ENCODE measurements around the gene ERCC8. TPM values are rescaled to one million over a fixed set of nuclear protein-coding genes. Genes with fewer than 3 reads are reported as not detected.
A peak's percentile ranks its signal among the peaks of the same experiment; 100 is the strongest.

ERCC8 gene
- total RNA-seq, 2 donors from 2014 or later, result 12.3 to 12.5 TPM

GRCh38 chr5:60833520-60833919 is 111.3 kb downstream of the ERCC8 start:
- Histone ChIP-seq H3K27me3 (replicated peaks; ENCODE audit: insufficient read depth) (no peaks in the 10 kb centered on the region), H3K27ac (no peak overlapping the region), H3K9me3 (no peaks in the 10 kb centered on the region), H3K4me3 (no peak overlapping the region), H3K4me1 (replicated peaks) (peaks cover 4% of the 10 kb centered on the region), H3K36me3 (no peaks in the 10 kb centered on the region)
- intact Hi-C loops (cut with DNase I), result no loop called here
- DNase-seq (ENCODE audit: low spot score), result no peak
- TF ChIP-seq CTCF (IDR thresholded peaks at IDR 0.05) (no peak), POLR2AphosphoS5 (IDR thresholded peaks at IDR 0.05) (no peak), POLR2A (IDR thresholded peaks at IDR 0.05) (no peak)

GRCh38 chr5:60830581-60831127 is 114.2 kb downstream of the ERCC8 start:
- DNase-seq (ENCODE audit: low spot score), result no peak
- no peaks in the 10 kb centered on the region for H3K4me1 ChIP-seq (replicated peaks)
- H3K27me3 ChIP-seq (replicated peaks; ENCODE audit: insufficient read depth), result no peaks in the 10 kb centered on the region
- H3K27ac ChIP-seq, result no peak overlapping the region
- intact Hi-C loops (cut with DNase I), result no loop called here
- no peak overlapping the region for H3K4me3 ChIP-seq
- no peaks in the 10 kb centered on the region for H3K9me3 ChIP-seq
- TF ChIP-seq POLR2AphosphoS5 (IDR thresholded peaks at IDR 0.05), result no peak
- TF ChIP-seq CTCF (IDR thresholded peaks at IDR 0.05), result no peak
- no peak for TF ChIP-seq POLR2A (IDR thresholded peaks at IDR 0.05)
- no peaks in the 10 kb centered on the region for H3K36me3 ChIP-seq

GRCh38 chr5:60829490-60830266 is 115.2 kb downstream of the ERCC8 start:
- intact Hi-C loops (cut with DNase I), result no loop called here

GRCh38 chr5:60827201-60827600 is 117.7 kb downstream of the ERCC8 start:
- Histone ChIP-seq H3K4me3 (no peak overlapping the region), H3K36me3 (no peaks in the 10 kb centered on the region), H3K27me3 (replicated peaks; ENCODE audit: insufficient read depth) (no peaks in the 10 kb centered on the region), H3K9me3 (no peaks in the 10 kb centered on the region), H3K4me1 (replicated peaks) (no peaks in the 10 kb centered on the region), H3K27ac (no peak overlapping the region)
- 73% methylated on average over 1 of the region's 1 CpG for WGBS
- intact Hi-C loops (cut with DNase I), result no loop called here
- no peak for DNase-seq (ENCODE audit: low spot score)
- TF ChIP-seq CTCF (IDR thresholded peaks at IDR 0.05), result no peak
- no peak for TF ChIP-seq POLR2A (IDR thresholded peaks at IDR 0.05)
- TF ChIP-seq POLR2AphosphoS5 (IDR thresholded peaks at IDR 0.05), result peak; percentile 22

More at GRCh38 chr5:60829490-60830266, 115.2 kb downstream of the ERCC8 start:
- no peaks in the 10 kb centered on the region for H3K27me3 ChIP-seq (replicated peaks; ENCODE audit: insufficient read depth)
- no peaks in the 10 kb centered on the region for H3K36me3 ChIP-seq
- H3K4me3 ChIP-seq, result no peak overlapping the region
- H3K4me1 ChIP-seq (replicated peaks), result no peaks in the 10 kb centered on the region
- DNase-seq (ENCODE audit: low spot score), result no peak
- no peaks in the 10 kb centered on the region for H3K9me3 ChIP-seq
- TF ChIP-seq POLR2A (IDR thresholded peaks at IDR 0.05) (no peak), CTCF (IDR thresholded peaks at IDR 0.05) (no peak), POLR2AphosphoS5 (IDR thresholded peaks at IDR 0.05) (no peak)
- WGBS, result 79% methylated on average over 2 of the region's 2 CpGs
- H3K27ac ChIP-seq, result no peak overlapping the region

GRCh38 chr5:60826653-60827052 is 118.2 kb downstream of the ERCC8 start:
- Histone ChIP-seq H3K9me3 (no peaks in the 10 kb centered on the region), H3K36me3 (no peaks in the 10 kb centered on the region), H3K4me3 (no peak overlapping the region), H3K27ac (no peak overlapping the region), H3K4me1 (replicated peaks) (no peaks in the 10 kb centered on the region), H3K27me3 (replicated peaks; ENCODE audit: insufficient read depth) (no peaks in the 10 kb centered on the region)
- no peak for DNase-seq (ENCODE audit: low spot score)
- intact Hi-C loops (cut with DNase I), result no loop called here
- TF ChIP-seq POLR2AphosphoS5 (IDR thresholded peaks at IDR 0.05) (no peak), POLR2A (IDR thresholded peaks at IDR 0.05) (no peak), CTCF (IDR thresholded peaks at IDR 0.05) (no peak)

Data from prostate gland (tissue), 2 donors.